HG03064 (cell line): ENCODE results near the gene IP6K1.
"Not testable (repeated sequence)": the region's sequence is repeated elsewhere in the genome, so short reads cannot be mapped to it uniquely, and the experiment has no call there.

Source experiments
- ATAC-seq: cut with Tn5 transposase; IDR thresholded peaks from one replicate; pipeline ENCODE4 v1.9.1; 2021; ENCODE audit warnings: low read depth; ENCODE audit not compliant: unreplicated experiment

The IP6K1 gene

DNA sequence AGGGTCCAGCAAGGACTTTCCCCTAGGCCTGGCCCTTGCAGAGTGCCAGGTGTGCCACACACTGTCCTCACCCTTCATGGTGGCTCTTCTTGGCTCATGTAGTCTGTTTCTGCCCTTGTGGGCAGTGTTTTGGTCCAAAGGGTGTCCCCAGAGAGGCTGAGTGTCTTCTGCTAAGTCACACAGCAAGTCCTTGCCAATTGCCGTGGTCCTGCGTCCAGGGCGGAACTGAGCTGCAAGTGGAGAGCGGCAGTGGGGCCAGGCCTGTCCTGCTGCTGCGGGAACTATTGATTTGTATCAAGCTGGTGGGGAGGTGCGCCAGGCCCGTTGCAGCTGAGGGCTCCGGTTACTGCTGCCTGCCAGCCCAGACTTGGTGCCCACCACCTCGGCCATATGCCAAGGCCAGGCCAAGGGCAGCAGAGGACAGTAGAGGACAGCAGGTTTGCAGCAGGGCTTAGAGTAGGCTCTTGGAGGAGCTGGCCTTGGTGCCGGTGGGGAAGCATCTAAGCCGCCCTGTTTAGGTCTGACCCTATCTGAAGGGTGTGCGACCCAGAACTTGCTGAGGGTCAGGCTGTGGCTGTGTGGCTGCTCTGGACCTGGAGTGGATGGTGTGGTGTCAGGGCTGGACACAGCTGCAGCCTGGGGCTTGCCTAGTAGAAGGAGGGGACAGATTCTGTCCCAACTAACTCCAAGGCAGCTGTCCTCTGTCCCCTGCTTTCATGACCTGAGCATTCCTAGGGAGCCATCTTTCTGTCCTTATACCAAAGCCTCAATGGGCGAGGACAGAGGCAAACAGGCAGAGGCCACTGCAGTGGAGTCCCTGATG lies 71.4 kb downstream of the IP6K1 start:
- ATAC-seq = no peak

DNA sequence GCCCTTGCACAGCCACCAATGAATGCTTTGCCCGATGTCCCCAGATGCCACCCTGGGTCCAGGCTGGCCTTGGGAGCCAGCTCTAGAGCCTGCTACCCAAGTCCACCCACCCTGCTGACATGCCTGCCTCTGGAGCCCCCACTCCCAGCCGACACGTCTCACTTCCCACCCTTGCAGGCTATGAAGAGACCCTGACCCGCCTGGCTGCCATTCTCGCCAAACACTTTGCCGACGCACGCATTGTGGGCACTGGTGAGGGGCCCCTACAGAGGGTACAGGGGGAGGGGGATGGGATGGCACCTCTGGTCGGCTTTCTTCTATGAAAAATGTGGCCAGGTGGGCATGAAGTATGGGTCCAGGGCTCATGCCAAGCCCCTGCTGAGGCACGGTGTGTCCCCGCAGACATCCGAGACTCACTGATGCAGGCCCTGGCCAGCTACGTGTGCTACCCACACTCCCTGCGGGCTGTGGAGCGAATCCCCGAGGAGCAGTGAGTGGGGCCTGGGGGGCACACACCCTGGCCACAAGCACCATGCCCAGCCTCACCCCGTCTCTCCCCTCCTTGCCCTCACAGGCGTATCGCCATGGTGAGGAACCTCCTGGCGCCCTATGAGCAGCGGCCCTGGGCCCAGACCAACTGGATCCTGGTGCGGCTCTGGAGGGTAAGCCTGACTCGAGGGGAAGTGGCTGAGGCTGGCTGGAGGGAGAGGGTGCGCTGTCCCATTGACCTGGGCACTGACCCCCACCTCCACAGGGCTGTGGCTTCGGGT lies 72.8 kb downstream of the IP6K1 start:
- no peak for ATAC-seq

DNA sequence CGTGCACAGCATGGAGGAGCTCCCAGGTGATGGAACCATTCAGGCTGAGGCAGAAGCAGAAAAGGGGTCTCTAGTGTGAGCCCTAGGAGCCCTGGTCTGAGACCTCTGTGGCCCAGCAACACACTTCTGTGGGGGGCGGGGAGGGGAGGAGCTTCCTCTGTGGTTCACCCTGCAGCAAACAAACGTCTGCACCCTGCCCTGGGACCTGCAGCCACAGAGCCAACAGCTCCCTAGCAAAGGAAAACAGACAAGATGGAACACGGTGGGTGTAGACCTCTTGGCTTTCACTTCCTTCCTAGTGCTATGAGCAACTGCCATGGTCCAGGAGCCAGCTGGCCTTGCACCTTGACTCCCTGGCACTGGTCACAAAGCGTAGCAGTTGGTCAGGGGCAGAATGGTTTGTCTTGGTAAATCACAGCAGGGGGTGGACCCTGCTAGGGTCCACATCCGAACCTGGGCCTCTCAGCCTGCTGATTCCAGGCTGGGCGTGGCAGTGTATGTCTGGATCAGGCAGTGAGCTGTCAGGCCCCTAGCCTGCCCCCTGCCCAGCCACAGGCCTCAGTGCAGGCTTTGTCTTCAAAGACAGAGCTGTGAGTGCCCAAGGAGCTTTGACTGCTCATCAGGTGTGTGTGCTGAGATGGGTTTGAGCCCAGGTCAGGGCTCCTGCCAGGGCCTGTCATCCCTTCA lies 73.6 kb downstream of the IP6K1 start:
- no peak for ATAC-seq

DNA sequence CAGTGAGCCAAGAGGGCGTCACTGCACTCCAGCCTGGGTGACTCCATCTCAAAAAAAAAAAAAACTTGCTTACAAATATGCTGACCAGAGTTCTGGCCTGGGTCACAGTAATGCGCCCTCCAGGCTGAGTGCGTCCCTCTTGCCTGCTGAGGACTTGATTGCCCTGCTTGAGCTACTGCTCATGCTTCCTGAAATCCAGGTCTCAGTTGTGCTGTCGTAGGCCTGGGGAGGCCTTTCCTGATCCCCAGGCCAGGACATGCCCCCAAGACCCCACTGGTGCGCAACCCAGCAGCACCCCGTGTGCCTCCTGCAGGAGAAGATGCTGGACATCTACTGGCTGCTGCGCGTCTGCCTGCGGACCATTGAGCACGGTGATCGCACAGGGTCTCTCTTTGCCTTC lies 74.2 kb downstream of the IP6K1 start:
- no peak for ATAC-seq

DNA sequence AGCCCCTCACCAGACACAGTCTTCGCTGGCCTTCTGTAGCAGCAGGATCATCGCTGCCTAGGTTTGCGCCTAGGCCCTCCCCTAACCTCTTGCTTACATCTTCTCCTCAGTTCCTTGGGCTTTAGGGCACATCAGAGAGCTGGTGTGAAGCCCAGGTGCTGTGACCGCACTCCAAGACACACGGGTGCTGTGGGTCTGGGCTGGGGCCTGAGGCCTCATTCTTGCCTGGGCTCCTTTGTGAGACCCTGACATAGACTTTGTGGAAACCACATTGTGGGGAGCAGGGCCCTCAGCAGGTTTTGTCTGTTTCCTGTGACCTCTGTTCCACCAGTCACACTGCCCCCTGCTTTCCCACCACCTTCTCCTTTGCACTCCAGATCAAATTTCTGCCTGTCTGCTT lies 74.9 kb downstream of the IP6K1 start:
- no peak for ATAC-seq

DNA sequence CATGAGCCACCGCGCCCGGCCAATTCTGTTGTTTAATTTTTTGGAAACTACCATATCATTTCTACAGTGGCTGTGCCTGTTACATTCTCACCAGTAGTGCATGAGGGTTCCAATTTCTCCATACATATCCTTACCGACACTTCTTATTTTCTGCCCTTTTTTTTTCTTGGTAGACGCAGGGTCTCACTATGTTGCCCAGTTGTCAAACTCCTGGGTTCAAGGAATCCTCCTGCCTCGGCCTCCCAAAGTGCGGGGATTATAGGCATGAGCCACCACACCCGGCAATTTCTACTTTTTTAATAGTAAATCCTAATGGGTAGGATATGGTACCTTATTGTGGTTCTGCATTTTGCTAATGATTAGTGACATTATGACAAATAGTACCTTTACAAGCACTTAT lies 76.5 kb downstream of the IP6K1 start:
- no peak for ATAC-seq

DNA sequence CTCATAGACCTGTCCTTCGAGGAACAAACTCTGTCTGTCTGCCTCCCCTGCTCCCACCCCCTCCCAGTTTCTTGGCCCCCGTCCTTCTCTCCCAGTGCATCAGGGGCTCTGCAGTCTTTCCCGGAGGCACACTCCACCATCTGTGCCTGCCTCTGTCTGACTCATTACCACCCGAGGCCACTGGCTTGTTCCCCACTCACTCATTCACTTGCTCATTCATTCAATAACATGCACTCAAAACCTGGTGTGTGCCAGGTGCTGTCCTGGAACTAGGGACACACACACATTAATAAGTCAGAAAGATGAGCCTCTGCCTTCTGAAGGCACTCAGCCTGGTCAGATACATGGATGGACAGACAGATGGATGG lies 79.2 kb downstream of the IP6K1 start:
- no peak for ATAC-seq

DNA sequence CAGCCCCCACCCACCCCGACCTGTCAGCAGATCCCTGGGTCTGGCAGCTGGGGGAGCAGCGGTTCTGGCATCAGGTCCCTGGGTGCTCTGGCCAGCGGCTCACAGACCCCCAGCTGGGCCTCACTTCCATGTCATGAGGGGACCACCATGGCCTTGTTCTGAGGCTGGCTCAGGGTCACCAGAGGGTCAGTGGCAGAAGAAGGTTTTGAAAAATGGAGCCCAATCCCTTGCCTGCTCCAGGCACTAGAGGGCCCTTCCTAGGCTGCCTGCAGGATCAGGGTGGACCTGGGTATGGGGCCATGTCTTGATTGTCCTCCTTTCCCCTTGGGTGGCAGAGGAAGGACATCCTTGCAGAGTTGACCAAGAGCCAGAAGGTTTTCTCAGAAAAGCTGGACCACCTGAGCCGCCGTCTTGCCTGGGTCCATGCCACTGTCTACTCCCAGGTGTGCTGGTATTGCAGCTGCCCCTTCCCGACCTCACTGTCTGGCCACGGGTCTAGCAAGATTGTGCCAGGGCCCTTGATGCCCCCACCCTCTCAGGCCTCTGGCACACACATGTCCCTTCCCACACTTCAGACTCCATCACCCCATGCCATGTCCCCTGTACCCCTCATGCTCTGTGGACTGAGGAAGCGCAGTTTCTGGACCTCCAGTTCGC lies 79.8 kb downstream of the IP6K1 start:
- no peak for ATAC-seq

DNA sequence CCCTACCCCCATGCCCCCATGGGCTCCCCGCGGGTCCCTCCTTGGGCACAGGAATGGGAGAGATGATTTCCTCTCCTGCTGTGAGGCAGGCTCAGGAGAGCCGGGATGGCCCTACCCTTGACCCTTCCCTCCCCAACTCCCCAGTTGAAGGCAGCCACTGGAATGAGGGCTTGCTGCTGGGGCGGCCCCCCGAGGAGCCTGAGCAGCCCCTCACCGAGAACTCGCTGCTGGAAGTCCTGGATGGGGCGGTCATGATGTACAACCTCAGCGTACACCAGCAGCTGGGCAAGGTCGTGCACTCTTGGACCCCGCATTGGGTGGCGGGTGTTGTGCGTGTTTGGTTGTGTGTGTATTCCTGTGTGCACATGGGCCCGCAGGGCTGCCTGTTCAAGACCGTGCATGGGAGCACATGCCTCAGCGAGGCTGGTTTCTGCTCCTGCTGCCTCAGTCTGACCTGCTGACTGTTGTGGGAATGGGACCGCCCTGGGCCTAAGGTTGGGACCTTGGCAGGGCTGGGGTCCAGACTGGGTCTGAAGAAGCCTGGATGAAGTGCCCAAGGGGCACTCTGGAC lies 80.9 kb downstream of the IP6K1 start:
- ATAC-seq = no peak

DNA sequence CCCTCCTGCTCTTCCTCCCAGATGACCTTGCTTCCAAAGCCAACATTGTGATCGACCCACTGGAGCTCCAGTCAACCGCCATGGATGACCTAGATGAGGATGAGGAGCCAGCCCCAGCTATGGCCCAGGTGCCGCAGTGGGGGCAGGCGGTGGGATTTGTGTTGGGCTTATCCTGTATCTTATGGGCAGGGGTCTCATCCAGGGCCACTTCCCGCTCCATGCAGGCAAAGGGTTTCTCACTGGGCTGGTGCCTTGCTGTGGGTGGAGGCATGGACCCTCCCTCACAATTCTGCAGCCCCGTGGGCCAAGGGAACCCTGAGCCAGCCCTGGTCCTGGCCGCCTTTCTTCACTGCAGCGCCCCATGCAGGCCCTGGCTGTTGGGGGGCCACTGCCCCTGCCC lies 81.7 kb downstream of the IP6K1 start:
- no peak for ATAC-seq

DNA sequence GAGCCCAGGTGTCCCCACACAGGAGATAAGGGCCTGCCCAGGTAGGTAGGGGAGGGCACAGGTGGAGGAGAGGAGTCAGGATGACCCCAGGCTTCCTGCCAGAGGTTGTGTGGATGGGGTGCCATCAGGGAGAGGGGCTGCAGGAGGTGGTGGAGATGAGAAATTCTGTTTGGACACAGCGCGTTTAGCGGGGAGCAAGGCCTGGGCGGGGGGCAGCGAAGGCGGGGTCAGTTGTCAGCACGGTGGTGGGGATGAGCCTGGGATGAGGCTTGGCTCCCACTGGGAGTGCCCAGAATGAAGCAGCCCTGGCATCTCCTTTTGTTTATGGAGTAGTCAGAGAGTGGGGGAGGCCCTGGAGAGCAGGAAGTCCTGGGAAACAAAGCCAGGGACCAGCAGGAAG lies 82.4 kb downstream of the IP6K1 start:
- no peak for ATAC-seq

DNA sequence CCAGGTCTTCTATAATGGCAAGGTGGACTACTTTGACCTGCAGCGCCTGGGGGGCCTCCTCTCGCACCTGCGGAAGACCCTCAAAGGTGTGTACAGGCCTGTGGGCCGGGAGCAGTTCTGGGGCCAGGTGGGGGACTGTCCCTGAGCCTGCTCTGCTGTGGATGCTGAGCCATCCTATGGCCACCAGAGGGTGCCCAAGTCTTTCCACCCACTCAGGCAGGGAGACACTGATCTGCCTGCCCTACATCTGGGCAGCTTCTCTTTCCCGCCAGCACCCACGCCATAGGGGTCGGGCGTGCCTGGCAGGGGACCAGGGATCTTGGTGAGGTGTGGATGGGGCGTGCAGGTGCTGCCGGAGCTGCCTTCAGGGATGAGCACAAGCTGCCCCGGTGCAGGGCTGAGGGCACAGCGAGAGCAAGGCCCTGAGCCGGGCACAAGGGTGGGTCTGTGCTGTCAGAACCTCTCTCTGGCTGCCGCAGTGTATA lies 82.9 kb downstream of the IP6K1 start:
- ATAC-seq = no peak

DNA sequence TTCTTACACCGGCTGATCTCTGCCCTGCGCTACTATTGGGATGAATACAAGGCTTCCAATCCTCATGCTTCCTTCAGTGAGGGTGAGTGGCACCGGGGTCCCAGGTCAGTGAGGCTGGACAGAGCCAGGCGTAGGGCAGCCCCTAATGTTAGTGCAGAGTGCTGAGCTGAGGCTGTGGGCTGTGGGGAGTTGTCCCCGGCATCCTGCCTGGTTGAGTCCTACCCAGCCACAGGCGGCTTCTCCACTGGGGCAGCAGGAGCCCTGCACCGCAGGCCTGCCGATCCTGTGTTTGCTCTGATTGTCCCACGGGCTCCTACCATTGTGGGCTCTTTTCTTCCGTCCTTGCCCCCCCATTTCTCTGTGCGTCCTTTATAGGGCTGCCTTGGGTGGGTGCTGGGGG lies 83.7 kb downstream of the IP6K1 start:
- ATAC-seq = no peak

DNA sequence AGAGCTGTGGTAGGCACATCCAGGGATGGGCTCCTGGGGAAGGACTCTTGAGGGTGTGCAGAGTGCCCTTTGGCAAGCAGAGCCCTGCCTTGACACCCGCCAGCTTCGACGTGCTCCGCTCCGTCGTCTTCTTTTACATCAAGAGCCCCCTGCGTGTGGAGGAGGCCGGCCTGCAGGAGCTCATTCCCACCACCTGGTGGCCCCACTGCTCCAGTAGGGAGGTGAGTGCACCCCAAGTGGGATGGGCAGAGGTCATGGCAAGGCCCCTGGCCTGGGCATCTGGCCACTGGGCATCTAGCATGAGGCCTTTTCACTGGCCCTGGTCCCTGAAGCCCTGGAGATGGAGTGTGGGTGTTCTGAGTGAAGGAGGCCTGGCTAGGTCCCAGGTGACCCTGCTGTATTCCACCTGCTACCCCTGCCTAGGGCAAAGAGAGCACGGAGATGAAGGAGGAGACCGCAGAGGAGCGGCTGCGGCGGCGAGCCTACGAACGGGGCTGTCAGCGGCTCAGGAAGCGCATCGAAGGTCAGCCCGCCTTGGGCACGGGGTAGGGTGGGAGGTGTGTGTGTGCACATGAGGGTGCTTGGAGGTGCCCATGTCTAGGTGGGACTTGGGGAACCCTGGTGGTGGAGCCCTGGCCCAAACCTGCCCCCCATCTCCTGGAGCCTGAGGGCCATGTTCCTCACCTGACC lies 84.8 kb downstream of the IP6K1 start:
- ATAC-seq = no peak

DNA sequence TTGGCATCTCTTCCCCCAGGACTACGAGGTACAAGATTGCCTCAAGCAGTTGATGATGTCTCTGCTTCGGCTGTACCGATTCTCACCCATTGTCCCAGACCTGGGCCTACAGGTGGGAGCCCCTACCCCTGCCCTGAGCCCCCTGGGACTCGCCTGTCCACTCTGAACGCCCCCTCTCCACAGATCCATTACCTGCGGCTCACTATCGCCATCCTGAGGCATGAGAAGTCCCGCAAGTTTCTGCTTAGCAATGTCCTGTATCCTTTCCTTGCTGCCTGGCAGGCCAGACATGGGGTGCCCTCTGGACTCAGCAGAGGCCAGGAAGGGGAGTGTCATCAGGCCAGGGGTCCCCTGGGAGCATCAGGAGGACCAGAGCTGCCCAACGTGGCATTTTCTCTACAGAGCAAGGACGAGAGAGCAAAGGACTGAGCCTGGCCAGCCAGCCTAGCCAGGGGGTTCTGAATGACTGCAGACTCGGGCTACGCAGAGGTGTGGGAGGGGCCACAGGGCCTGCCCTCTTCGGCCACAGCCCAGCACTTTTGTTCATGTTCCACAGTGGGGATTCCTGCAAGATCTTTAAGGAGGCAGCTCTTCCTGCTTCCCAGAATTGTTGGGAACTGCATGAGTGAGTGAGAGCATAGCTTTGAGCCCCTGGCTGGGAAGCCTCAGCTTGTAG lies 85.8 kb downstream of the IP6K1 start:
- no peak for ATAC-seq

DNA sequence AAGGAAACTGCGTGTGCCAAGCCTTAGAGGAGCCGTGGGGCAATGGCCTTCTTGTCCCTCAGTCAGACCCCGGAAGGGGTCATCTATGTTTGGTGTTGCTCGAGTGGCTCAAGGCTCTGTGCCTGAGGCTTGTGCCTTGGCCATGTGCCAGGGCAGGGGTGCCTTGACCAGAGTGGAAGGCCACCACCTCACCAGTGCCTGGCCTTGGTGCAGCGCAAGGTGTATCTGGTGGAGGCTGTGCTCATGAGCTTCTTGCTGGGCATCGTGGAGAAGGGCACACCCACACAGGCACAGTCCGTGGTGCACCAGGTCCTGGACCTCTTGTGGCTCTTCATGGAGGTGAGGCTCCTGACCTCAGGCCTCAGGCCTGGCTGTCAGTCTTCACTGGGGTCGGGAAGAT lies 86.3 kb downstream of the IP6K1 start:
- no peak for ATAC-seq

DNA sequence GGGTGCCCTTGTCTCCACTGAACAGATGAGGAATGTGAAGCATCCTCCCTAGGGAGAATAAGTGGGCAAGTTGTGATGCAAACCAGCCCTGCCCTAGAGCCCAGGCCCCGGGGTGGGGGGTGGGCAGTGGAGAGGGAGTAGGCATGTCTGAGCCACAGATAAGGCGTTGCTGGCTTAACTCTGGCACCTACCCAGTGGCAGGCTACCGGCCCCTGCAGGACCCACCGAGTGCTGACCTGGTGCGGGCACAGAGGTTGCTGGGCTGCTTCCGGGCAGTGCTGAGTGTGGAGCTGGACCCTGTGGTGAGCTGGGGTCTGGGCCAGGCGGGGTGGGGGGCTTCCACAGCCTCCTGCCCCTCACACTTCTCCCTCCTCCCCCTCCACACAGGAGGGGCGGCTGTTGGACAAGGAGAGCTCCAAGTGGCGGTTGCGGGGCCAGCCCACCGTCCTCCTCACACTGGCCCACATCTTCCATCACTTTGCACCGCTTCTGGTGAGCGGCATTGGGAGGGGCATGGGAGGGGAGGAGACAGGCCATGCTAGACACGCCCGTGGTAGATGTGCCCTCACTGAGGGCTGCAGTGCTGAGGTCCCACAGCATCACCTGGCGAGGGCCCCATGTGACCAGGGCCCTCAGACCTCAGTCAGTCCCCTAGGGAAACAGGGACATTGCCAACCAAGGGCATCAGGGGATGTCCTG lies 86.9 kb downstream of the IP6K1 start:
- no peak for ATAC-seq

DNA sequence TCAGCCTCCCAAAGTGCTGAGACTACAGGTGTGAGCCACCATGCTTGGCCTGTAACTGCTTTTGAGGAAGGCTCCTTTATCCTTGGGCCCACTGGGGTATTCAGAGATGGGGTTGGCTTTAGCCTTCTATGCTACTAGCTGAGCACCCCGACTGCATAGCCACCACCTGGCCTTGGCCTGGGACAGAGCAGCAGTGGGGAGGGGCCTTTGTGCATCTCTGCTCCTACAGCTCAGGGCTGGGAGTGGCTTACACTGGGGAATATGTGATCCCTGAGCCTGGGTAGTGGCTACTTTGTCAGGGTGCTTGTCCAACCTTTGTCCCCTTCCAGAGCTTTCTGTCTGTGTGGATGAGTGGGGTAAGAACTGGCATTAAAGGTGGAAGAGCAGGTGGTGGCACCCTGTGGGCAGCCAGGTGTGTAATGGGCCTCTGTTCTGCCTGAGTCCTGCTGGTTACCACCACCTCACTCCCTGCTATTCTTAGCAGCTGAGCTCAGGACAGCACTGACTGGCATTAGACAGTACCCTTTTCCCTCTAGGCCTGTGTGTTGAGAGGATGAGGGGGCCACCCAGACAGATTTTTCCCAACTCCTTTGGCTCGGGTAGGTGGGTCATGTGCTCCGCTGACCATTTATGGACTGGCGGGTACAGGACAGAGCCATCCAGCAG lies 90.9 kb downstream of the IP6K1 start:
- not testable (repeated sequence) for ATAC-seq
